Coronary artery (tissue), 2 donors: Measurements from ENCODE around the gene PRMT2.

Source experiments
- DNase-seq: peaks from one replicate; pipeline ENCODE4 v3.0.0-alpha.2; 2017; ENCODE audit warnings: low spot score
- H3K27ac ChIP-seq, 2 donors: fragments of 200-600 bp; sonication (generic); one replicate each; pipeline ENCODE4 v1.5.1; 2016 to 2019
- H3K4me3 ChIP-seq: fragments of 200-600 bp; sonication (generic); 2 replicates; pipeline ENCODE4 v1.5.1; 2016; ENCODE audit warnings: mild to moderate bottlenecking, moderate library complexity
- TF ChIP-seq, protein P1 (sequence below): fragments of 200-600 bp; sonication (generic); IDR thresholded peaks from one replicate; pipeline ENCODE4 v1.5.1; 2019; ENCODE audit warnings: antibody characterized with exemption

The PRMT2 gene

DNA sequence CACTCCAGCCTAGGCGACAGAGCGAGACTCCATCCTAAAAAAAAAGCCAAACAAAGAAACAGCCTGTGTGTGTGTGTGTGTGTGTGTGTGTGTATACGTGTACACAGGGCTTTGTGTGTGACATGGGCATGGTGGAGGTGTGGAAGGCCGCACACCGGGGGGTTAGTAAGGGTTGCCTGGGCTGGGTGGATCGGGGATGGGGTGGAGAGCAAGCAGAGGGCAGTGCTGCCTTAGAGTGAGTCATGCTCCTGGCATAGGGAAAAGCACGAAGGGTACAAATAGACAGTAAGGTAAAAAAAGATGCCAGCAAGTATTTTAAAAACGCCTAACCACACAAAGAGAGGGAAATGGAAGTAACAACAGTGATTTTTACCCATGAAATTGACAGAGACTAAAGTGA lies 6.2 kb downstream of the PRMT2 start:
- TF ChIP-seq, protein P1, sequence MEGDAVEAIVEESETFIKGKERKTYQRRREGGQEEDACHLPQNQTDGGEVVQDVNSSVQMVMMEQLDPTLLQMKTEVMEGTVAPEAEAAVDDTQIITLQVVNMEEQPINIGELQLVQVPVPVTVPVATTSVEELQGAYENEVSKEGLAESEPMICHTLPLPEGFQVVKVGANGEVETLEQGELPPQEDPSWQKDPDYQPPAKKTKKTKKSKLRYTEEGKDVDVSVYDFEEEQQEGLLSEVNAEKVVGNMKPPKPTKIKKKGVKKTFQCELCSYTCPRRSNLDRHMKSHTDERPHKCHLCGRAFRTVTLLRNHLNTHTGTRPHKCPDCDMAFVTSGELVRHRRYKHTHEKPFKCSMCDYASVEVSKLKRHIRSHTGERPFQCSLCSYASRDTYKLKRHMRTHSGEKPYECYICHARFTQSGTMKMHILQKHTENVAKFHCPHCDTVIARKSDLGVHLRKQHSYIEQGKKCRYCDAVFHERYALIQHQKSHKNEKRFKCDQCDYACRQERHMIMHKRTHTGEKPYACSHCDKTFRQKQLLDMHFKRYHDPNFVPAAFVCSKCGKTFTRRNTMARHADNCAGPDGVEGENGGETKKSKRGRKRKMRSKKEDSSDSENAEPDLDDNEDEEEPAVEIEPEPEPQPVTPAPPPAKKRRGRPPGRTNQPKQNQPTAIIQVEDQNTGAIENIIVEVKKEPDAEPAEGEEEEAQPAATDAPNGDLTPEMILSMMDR, result no peak

GRCh38 chr21:46643379-46644177 lies 8.1 kb downstream of the PRMT2 start:
- Histone ChIP-seq H3K4me3 (no peak overlapping the region), H3K27ac (no peak overlapping the region)
- DNase-seq, result no peak
- TF ChIP-seq, protein P1, result no peak

More for the DNA sequence above, 6.2 kb downstream of the PRMT2 start:
- no peak for DNase-seq
- no peak overlapping the region for H3K27ac ChIP-seq
- no peak overlapping the region for H3K4me3 ChIP-seq

DNA sequence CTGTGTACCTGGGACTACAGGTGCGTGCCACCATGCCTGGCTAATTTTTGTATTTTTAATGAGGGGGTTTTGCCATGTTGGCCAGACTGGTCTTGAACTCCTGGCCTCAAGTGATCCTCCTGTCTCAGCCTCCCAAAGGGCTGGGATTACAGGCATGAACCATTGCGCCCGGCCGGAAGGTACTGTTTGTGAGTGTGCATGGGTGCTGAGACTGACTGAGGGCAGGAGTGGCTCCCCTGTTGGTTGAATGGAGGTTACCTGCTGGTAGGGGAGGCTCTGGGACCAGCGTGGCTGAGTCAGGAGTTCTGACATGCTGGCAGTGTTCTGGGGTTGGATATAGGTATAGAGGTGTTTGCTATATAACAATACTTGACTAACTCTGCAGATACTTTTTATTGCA lies 10.4 kb downstream of the PRMT2 start:
- TF ChIP-seq, protein P1, result no peak
- no peak overlapping the region for H3K4me3 ChIP-seq

DNA sequence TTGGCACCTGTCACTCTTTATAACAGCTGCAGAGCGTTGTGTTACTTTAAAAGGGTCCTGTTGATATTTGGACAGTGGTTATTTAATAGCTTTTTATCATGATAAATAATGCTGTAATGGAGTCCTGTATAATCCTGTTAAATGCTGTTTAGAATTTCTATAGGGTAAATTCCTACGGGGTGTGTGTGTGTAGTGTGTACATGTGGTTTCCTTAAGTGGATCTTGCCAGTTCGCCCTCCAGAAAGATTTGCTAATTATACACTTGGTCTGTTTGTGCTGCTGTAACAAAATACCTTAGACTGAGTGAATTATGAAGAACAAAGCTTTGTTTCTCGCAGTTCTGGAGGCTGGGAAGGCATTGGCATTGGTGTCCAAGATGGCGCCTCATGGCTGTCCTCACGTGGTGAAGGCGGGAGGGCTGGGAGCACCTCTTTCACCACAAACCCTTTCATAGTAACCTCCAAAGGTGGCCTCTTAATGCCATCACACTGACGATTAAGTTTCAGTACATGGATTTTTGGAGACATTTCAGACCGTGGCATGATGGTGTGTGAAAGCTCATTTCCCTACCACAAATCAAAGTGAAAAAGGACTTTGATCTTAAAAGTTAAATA lies 11.2 kb downstream of the PRMT2 start:
- DNase-seq, result no peak
- H3K4me3 ChIP-seq, result no peak overlapping the region
- TF ChIP-seq, protein P1, result no peak
- H3K27ac ChIP-seq, result no peak overlapping the region

More for the DNA sequence above, 10.4 kb downstream of the PRMT2 start:
- no peak overlapping the region for H3K27ac ChIP-seq
- DNase-seq, result no peak

GRCh38 chr21:46648539-46648938 lies 13.1 kb downstream of the PRMT2 start:
- TF ChIP-seq, protein P1, result no peak
- Histone ChIP-seq H3K27ac (no peak overlapping the region), H3K4me3 (no peak overlapping the region)
- DNase-seq, result no peak

GRCh38 chr21:46649356-46649755 lies 13.9 kb downstream of the PRMT2 start:
- Histone ChIP-seq H3K4me3 (no peak overlapping the region), H3K27ac (no peak overlapping the region)
- no peak for DNase-seq
- TF ChIP-seq, protein P1, result no peak
